ENCODE results near the gene SBF2.

DNA sequence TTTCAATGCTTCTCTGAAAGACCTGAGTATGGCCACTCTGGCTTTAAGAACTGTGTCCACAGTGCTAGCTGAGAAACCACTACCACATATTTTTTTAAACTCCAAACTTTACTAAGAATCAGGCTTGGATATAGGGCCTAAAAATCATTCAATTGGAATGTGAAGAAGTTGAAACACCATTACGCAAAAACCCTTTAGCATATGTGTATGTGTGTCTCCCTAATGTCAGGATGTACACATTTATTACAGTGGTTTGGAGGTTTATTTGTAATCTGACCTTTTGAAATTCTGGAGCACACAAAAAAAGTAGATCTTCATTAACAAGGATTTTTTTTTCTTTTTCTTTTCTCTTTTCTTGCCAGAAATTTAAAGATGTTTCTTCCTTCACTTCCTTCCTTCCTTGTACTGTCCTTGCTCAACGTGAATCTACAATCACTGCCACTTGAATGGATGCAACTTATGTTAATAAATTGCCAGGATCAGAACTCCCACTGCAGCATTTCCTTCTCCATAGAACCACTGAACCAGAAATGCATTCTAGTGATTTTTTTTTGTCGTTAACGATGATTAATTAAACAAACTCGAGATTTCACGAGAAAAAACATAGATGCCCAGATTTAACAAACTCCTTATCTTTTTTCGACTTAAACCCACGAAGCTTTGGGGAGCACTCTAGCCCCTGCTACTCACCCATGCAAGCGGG lies 7.8 kb upstream of the SBF2 start:
- TF ChIP-seq POLR2A (IDR thresholded peaks at IDR 0.05): no peak
- TF ChIP-seq, protein P1, sequence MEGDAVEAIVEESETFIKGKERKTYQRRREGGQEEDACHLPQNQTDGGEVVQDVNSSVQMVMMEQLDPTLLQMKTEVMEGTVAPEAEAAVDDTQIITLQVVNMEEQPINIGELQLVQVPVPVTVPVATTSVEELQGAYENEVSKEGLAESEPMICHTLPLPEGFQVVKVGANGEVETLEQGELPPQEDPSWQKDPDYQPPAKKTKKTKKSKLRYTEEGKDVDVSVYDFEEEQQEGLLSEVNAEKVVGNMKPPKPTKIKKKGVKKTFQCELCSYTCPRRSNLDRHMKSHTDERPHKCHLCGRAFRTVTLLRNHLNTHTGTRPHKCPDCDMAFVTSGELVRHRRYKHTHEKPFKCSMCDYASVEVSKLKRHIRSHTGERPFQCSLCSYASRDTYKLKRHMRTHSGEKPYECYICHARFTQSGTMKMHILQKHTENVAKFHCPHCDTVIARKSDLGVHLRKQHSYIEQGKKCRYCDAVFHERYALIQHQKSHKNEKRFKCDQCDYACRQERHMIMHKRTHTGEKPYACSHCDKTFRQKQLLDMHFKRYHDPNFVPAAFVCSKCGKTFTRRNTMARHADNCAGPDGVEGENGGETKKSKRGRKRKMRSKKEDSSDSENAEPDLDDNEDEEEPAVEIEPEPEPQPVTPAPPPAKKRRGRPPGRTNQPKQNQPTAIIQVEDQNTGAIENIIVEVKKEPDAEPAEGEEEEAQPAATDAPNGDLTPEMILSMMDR (IDR thresholded peaks at IDR 0.05): no peak

Measured in esophagus squamous epithelium (tissue), 4 donors.